AG04450 (cell line): Measurements from ENCODE around the gene TMEM95. TPM values are rescaled to one million over a fixed set of nuclear protein-coding genes. Genes with fewer than 3 reads are reported as not detected.

Experiments used
- CTCF ChIA-PET: fragments of 300-600, 350-600 bp; formaldehyde crosslinking; extraction: SDS; loops from one replicate; lab custom pipeline; 2022; ENCODE audit warnings: antibody characterized with exemption, inconsistent platforms; lab: Charles Lee
- POLR2A ChIA-PET: fragments of 350-600 bp; formaldehyde crosslinking; extraction: SDS; loops from one replicate; lab custom pipeline; 2021; ENCODE audit warnings: antibody characterized with exemption, inconsistent platforms; lab: Yijun Ruan, JAX
- DNase-seq: peaks from one replicate; pipeline ENCODE4 v3.0.0-alpha.2; 2011; ENCODE audit warnings: low read depth, low spot score
- H3K27ac ChIP-seq: one replicate; pipeline ENCODE4 v1.5.1; 2012; ENCODE audit warnings: low read depth, low read length, control low read depth
- H3K27me3 ChIP-seq: one replicate; pipeline ENCODE4 v1.6.0; 2012; ENCODE audit warnings: low read length; ENCODE audit not compliant: control insufficient read depth, insufficient read depth
- H3K4me3 ChIP-seq: 2 replicates; pipeline ENCODE4 v1.5.1; 2011; ENCODE audit warnings: mild to moderate bottlenecking, low read depth, low read length, control low read depth
- H3K9me3 ChIP-seq: 2 replicates; pipeline ENCODE4 v1.5.1; 2012; ENCODE audit warnings: low read length; ENCODE audit not compliant: control insufficient read depth, insufficient read depth
- polyA plus RNA-seq: library from polyadenylated mRNA; depleted of rRNA; stranded (reverse); fragments of >200 nt; gene quantifications from 2 replicates; pipeline ENCODE4 v1.2.3, GENCODE V29; 2011
- TF ChIP-seq, protein P1 (sequence below): IDR thresholded peaks from 2 replicates; pipeline ENCODE4 v1.5.1; 2011; ENCODE audit warnings: low read depth, low read length, control low read depth, inconsistent platforms

The TMEM95 gene
- polyA plus RNA-seq, 1 experiment: not detected

DNA sequence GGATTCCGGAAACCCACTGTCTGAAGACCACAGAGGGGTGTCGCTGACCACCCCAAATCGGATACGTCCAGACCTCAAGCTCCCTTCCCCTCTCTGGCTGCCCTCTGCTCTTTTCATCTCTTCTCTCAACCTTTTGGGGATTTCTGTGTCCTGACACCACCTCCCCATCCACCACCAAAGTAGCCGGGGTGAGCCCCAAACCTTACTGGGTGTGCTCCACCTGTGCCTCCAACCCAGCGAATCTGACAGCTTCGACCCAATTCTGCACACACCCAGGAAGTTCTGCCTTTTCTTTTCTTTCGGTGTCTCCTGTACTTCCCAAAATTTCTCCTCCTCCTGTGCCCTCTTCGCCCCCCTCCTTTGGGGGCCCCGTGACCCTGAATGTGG, 2.5 kb upstream of the TMEM95 start:
- Histone ChIP-seq H3K9me3 (no peaks in the 10 kb centered on the region; the same call in 1 of the 2 replicates), H3K27ac (peak overlapping the region; percentile 100), H3K4me3 (peak overlapping the region; percentile 91), H3K27me3 (no peaks in the 10 kb centered on the region)
- no peak for DNase-seq
- ChIA-PET POLR2A (interaction anchor here (0.9 kb wide), 1 partner anchor 135 kb away, joined by 3 read pairs; no protein-coding TSS in a partner anchor), CTCF (interaction anchor here (1.0 kb wide), 1 partner anchor 52 kb away, joined by 3 read pairs; the partner anchor contains the start of gene TMEM256)
- TF ChIP-seq, protein P1, sequence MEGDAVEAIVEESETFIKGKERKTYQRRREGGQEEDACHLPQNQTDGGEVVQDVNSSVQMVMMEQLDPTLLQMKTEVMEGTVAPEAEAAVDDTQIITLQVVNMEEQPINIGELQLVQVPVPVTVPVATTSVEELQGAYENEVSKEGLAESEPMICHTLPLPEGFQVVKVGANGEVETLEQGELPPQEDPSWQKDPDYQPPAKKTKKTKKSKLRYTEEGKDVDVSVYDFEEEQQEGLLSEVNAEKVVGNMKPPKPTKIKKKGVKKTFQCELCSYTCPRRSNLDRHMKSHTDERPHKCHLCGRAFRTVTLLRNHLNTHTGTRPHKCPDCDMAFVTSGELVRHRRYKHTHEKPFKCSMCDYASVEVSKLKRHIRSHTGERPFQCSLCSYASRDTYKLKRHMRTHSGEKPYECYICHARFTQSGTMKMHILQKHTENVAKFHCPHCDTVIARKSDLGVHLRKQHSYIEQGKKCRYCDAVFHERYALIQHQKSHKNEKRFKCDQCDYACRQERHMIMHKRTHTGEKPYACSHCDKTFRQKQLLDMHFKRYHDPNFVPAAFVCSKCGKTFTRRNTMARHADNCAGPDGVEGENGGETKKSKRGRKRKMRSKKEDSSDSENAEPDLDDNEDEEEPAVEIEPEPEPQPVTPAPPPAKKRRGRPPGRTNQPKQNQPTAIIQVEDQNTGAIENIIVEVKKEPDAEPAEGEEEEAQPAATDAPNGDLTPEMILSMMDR: no peak

- ChIA-PET POLR2A (interaction anchor here (0.9 kb wide), 1 partner anchor 135 kb away, joined by 3 read pairs; no protein-coding TSS in a partner anchor), CTCF (interaction anchor here (0.8 to 1.0 kb wide), 2 partner anchors 51 to 162 kb away, joined by 3 read pairs; partner anchors contain the start of gene TMEM256)
- Histone ChIP-seq H3K27ac (no peak overlapping the region), H3K27me3 (no peaks in the 10 kb centered on the region), H3K9me3 (no peaks in the 10 kb centered on the region; the same call in 1 of the 2 replicates), H3K4me3 (peak overlapping the region; percentile 91)
- no peak for DNase-seq
- TF ChIP-seq, protein P1: no peak
These were observed 1.9 kb upstream of the TMEM95 start for GRCh38 chr17:7352910-7353635.

- ChIA-PET CTCF (interaction anchor here (1.4 to 2.8 kb wide), 4 partner anchors 17 to 235 kb away, joined by 5 to 22 read pairs (median 8); partner anchors contain the start of genes PLSCR3, SENP3 and SOX15), POLR2A (interaction anchor here (0.6 kb wide), 1 partner anchor 135 kb away, joined by 3 read pairs; no protein-coding TSS in a partner anchor)
- 0 out of 2 replicates have a peak overlapping the region, but pooled peaks have one; percentile 10 for H3K4me3 ChIP-seq
- H3K9me3 ChIP-seq: no peaks in the 10 kb centered on the region; the same call in 1 of the 2 replicates
- TF ChIP-seq, protein P1: no peak
- DNase-seq: no peak
- H3K27me3 ChIP-seq: no peaks in the 10 kb centered on the region
- no peak overlapping the region for H3K27ac ChIP-seq
These were observed 603 bp upstream of the TMEM95 start for GRCh38 chr17:7354262-7354843.

GRCh38 chr17:7355573-7355972, 617 bp downstream of the TMEM95 start:
- no peak overlapping the region for H3K4me3 ChIP-seq
- POLR2A ChIA-PET: interaction anchor here (1.5 kb wide), 1 partner anchor 128 kb away, joined by 3 read pairs; no protein-coding TSS in a partner anchor
- TF ChIP-seq, protein P1: no peak
- no peak for DNase-seq
- H3K27me3 ChIP-seq: no peaks in the 10 kb centered on the region
- H3K27ac ChIP-seq: no peak overlapping the region
- CTCF ChIA-PET: interaction anchor here (0.7 to 2.8 kb wide), 21 partner anchors 9 to 234 kb away, joined by 3 to 22 read pairs (median 3); partner anchors contain the start of genes PLSCR3, SENP3, SOX15 and TMEM102
- H3K9me3 ChIP-seq: no peaks in the 10 kb centered on the region; the same call in 1 of the 2 replicates
